ENCODE results near the gene UGDH. TPM values are rescaled to one million over a fixed set of nuclear protein-coding genes. Genes with fewer than 3 reads are reported as not detected.

Gene UGDH
- total RNA-seq, 1 donor from 2014 or later = 58.1 TPM

DNA sequence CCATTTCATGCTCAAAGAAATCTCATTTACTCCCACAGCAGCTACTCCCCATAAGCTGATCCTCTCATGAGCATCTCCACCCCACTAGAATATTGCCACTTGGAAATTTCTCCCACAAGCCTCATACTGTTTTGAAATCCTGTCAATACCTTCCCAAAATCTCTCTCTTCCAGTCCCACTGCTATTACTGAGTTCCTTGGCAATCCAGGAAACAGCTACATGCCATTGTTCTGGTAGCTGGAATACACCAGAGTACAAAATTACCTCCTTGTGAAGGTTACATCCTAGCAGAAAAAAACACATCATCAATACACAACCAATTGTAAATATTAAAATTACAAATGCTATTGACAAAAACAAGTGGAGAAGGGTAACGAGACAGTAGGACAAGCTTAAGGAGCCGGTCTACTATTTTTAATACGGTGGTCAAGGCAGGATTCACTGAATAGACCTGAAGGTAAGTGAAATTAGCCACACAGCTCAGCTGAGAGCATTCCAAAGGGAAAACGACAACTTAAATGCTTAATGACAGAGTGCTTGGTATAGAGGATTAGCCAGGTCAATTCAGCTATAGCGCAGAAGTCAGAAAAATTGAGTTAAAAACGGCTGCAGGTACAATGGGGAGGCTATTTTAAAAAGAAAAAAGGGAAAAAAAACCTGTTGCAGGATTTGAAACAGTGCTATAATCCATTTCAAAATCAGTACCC lies 74.9 kb downstream of the UGDH start:
- no peak for DNase-seq

DNA sequence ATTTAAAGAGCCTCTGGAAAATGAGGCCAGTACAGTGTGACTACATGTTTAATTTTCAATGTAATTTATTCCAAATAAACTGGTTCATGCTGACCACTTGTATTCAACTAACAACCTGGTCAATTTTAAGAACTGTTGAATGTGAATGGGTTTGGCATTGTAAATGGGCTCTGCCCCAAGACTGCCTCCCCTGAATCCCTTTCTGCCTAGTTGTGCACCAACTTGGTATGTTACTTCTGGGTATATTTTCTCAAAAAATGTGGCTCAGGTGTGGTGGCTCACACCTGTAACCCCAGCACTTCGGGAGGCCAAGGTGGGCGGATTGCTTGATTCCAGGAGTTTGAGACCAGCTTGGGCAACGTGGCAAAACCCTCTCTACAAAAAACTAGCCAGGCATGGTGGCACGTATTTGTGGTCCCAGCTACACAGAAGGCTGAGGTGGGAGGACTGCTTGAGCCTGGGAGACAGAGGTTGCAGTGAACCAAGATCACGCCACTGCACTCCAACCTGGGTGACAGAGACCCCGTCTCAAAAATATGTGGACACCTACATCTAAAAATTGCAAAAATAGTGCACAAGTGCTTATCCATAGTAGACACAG lies 75.7 kb downstream of the UGDH start:
- DNase-seq = no peak

DNA sequence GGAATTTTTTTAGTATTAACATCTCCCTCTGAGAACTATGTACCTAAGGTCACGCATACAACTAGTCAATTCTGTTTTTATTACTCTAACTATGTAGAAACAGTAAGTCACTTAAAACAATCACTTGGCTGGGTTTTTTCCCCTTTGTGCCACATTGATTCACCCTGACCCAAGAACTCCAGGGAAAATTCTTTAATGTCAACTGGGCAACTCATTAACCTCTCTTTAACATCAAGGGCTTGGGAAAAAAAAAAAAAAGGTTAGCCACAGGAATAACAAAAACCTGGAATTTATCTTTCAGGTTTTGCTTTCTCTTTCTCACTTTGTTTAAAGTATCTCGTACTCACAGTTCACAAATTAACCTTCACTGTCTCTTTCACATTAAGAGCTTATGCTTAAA lies 76.6 kb downstream of the UGDH start:
- DNase-seq = no peak

Other genes starting within 250 kb of the UGDH start
- 43.4 TPM for gene RFC1, start 161.1 kb downstream of the UGDH start, total RNA-seq
- gene KLB, start 120.5 kb downstream of the UGDH start, total RNA-seq = not detected
- gene RPL9, start 68.5 kb downstream of the UGDH start, total RNA-seq = 3,031 TPM
- 20.1 TPM for gene LIAS, start 68.4 kb downstream of the UGDH start, total RNA-seq
- gene SMIM14, start 111.4 kb upstream of the UGDH start, total RNA-seq = 18.4 TPM
- gene UBE2K, start 170.7 kb upstream of the UGDH start, total RNA-seq = 29.7 TPM

All from tongue (tissue), 2 donors.